DND-41 (cell line): ENCODE results near the gene PCNT.

Source experiments
- CTCF ChIP-seq: IDR thresholded peaks from 2 replicates; pipeline ENCODE4 v1.5.1; 2012; ENCODE audit warnings: borderline replicate concordance, low read length, moderate library complexity, mild to moderate bottlenecking; ENCODE audit not compliant: poor library complexity, severe bottlenecking; ENCODE audit errors: extremely low read depth
- EZH2 ChIP-seq: IDR thresholded peaks from 3 replicates; pipeline ENCODE4 v1.6.1; 2012; ENCODE audit warnings: borderline replicate concordance, low read depth, mild to moderate bottlenecking, moderate library complexity, low read length, inconsistent platforms; ENCODE audit not compliant: severe bottlenecking

DNA sequence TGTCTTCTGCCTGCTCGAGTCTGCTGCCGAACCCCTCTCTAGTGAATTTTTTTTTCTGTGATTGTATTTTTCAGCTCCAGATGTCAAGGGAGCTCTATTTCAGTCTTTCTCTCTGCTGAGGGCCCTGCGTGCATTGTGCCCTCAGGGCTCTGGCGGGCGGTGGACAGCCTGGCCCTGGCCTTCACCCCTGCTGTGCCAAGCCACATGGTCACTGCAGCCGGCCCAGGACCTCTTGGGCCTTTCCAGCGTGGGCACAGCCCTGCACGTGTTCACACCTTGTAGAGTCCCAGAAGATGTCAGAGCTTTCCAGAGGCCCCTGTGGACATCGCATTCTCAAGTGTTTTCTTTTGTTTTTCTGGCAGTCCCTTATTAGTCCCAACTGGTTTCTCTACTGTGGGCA, 55.7 kb downstream of the PCNT start:
- TF ChIP-seq EZH2 (no peak), CTCF (no peak)
